K562 (cell line): ENCODE measurements around the gene SCARB2. TPM values are rescaled to one million over a fixed set of nuclear protein-coding genes. Genes with fewer than 3 reads are reported as not detected.

ENCODE experiments used
- CHD7 ChIP-seq: fragments of 200-600 bp; sonication (generic); IDR thresholded peaks from one replicate; pipeline ENCODE4 v1.6.1; 2012; ENCODE audit warnings: mild to moderate bottlenecking, low read depth, low read length, inconsistent platforms
- polyA plus RNA-seq, 8 experiments: library from polyadenylated mRNA; depleted of rRNA in 4 of 8; stranded (reverse) in 5 of 8; unstranded in 3 of 8; fragments of >200 nt; fragmentation: Nextera tagmentation in 2 of 8; fragmentation: Illumina TruSeq in 1 of 8; extraction: Ambion mirVana in 2 of 8; extraction: Trizol in 1 of 8; gene quantifications; 2 replicates each; pipeline versions ENCODE4 v1.2.1 to v1.2.3, GENCODE V29; 2011 to 2014; ENCODE audit warnings: inconsistent platforms in 1 of 8, missing spikeins in 1 of 8
- total RNA-seq, 7 experiments: library from RNA; depleted of rRNA in 6 of 7; stranded (reverse); fragments of >200 nt in 6 of 7; fragmentation: Illumina TruSeq in 2 of 7; extraction: Trizol in 2 of 7; gene quantifications; 2 replicates each; pipeline versions ENCODE4 v1.2.1 to v1.2.3, GENCODE V29; 2011 to 2021; ENCODE audit warnings: low replicate concordance in 1 of 7

The SCARB2 gene
- total and polyA plus RNA-seq, 9 of the 15 experiments (the other 6 are each of a cell fraction or from before 2014, with no cell fraction given), result 6.1 to 25.8 (median 17.8) TPM

- no peak for TF ChIP-seq CHD7
These were observed 65.3 kb downstream of the SCARB2 start, which contains the start of gene NUP54 (continued) for GRCh38 chr4:76148142-76148865.
